HG03196 (cell line): ENCODE data around the gene RNF220.

Source experiments
- ATAC-seq: cut with Tn5 transposase; IDR thresholded peaks from one replicate; pipeline ENCODE4 v1.9.1; 2021; ENCODE audit not compliant: unreplicated experiment

RNF220 gene

DNA sequence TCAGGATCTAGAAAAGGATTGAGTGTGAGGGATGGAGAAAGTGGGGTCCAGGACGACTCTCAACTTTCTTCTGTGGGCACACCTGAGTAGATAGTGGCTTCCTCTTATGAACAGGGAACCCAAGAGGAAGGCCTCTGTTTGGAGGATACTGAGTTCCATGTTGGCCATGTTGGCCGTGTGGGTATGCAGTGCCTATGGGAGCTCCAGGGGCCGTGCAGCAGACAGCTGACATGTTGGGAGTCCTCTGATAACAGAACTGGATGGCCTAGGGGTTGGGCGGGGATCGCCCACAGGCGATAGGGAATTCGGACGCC is 226.2 kb downstream of the RNF220 start:
- no peak for ATAC-seq

DNA sequence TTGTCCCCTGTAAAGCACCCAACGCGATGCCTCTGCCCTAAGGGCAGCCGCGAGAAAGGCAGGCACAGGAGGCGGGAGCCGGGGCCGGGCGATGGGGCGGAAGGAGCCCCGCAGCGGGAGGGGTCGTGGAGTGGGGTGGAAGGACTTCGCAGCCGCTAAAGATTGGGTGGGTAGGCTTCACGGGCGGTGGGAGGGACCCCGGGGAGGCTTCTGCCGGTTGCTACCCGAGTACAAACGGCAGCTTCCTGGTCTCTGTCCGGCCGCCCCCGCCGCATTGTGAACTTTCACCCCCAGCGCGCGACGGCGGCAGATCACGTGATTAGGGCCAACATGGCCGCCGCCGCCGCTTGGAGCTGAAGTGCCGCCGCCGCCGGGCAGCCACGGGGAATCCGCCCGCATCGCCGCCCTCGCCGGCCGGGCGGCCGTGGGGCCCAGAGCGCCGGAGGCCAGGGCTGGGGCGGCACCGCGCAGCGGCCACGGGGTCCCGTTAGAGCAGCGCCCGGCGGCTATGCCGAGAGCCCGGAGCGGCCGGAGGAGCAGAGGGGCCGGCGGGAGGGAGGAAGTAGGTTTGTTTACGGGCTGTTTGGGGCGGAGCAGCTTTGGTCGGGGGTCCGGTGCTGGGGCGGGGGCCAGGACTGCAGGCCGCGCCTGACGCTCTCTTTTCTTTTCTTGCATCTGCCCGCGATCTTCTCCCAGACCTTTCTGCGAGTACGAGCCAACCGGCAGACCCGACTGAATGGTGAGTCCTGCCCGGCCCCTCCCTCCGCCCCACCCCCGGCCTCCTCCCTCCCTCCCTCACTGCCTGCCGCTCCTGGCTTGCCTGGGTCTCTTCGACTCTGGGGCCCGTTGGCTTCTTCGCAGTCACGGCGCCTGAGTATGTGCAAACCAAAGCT is 226.8 kb downstream of the RNF220 start:
- peak; percentile 71 for ATAC-seq

DNA sequence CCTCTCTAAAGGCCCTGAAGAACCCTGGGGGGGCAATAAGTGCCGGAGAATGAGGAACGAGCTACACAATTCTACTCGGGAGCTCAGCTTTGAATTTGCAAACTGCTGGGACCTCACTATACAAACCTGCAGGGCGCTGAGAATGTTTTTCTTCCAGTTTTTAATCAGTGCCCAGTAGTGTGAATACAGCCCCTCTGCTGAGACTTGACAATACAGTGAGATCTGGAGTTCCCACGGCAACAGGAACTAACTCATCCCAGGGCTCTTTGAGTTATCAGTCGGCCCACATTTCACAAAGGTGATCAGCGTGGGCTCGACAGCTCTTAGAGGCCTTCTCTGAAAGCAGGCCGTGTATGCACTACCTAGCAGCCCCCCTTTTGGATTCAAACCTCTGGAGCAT is 227.5 kb downstream of the RNF220 start:
- ATAC-seq = no peak

DNA sequence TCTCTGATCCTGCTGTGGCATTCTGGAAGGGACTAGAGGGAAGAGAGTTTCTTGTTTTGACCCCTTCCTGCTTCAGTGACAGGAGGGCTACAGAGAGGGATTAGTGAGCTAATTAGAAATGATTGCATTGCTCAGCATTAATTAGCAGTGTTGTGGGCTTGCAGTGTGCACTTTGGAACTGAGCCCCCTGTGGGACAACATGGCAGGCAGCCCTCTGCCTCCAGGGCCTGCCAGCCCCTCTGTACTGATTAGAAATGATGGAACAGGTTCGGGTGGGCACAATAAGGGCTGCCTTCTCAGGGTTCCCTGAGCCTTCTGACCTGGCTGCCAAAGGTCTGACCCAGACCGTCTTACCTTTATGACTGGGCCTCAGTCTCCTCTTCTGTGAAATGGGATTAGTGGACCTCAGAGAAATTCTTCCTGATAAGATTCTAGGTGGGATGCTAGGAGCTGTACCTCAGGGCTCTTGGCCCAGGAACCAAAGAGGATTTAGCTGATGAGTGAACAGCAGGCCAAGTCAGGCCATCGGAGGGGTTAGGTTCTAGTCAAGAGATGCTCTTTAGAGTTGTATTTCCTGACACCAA is 229.6 kb downstream of the RNF220 start:
- no peak for ATAC-seq

DNA sequence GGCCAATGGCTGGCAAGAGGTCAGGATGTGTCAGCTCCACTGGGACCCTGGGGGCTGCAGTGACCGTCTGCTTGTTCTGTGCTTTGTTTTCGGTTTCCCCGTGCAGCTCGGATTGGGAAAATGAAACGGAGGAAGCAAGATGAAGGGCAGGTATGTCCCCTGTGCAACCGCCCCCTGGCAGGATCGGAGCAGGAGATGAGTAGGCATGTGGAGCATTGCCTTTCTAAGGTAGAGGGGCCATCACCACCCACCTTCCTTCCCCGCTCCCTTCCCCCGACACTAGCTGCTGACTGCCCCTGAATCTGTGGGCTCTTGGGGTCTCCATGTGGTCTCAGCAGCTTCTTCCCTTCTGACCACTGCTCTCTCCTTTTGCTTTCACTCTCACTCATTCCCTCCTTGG is 230.4 kb downstream of the RNF220 start:
- ATAC-seq = no peak

DNA sequence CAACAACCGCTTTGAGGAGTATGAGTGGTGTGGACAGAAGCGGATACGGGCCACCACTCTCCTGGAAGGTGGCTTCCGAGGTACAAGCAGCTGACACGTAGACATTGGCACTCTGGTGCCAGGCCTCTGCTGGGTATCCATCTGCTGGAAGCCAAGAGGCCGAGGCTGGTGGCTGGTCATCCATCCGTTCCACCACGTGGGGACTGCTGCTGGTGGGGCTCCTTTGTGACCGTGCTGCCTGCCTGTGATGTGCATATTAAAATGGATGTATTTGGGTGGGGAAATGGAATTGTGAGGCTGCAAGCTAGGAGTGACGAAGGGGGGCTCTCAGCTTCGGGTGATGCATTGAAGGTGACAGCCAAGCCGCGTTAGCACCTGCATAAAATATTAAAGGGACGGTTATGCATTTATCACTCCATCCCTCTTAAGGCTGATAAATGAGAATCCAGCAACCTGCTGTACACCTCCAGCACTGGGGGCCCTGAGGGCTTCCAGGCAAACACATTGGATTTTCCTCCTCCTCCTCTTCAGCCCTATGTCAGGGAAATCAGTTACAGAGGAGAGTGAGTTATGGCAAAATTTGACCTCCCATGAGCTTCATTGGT is 231.1 kb downstream of the RNF220 start:
- ATAC-seq = no peak

DNA sequence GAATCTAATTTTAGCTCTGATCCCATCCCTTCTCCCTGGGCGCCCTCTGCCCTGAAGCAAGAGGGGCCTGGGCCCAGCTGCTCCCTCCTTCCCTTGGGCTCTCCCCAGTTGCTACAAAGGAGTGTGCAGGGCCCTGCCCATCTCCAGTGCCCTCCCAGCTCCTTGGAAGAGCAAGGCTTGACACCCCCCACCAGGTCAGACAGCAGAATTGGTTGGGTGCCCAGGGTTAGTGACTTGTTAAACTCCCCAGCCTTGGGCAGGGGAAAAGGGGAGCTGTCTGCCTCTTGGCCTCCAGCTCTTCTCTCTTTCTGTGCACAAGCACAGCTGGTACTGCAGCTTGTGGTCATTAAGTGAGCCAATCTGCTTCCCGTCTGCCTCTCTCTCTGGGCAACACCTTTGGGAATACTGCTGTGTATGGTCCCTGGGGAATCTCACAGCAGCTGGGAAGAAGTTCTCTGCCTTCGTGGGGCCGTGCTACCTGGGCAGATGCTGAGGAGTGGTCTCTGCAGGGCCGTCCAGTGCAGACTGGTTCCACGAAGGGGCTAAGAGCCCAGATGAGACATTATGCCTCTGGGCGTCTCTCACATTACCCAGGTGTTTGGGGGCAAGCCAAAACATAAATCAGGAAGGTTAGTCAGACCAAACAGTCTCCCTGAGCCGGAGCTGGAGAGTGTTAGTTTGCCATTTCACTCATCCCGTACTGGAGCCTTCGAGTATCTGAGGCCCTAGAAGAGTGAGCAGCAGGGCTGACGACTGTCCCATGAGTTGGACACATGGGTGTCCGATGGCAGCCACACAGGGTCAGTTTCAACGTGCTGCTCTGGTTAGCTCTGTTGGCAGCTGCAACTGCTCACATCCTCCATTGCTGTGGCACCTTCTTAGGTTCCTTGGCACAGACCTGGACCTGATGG is 231.9 kb downstream of the RNF220 start:
- ATAC-seq = no peak

DNA sequence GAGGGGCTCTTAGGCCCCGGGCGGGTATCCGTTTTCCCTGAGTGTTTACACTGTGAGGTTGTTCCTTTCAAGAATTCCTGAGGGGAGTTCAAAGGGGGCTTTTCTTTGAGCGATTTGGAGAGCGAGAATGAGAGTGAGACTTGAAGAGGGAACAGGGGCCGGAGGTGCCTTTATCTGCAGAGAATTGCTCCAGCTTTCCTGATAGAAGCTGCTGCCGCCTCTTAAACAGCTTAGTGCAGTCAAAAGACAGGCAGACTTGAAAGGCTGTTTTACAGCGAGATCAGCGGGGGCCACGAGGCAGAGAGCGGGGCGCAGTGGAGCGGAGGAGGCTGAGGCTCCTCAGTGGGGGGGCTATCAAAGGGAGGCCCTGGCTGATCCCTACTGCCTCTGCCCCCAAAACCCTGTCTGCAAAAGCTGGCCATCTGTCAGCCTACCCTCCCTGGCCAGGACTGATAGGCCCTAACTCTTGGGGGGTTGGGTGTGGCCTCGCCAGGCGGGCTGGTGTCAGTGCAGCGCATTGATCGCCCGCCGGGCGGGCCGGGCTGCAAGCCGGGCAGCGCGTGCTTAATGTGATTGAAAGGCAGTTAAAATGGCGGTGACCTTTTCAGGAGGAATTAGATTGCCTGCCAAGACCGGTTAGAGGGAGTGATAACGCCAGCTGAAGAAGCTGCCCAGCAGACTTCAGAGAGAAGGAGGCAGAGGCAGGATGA is 232.8 kb downstream of the RNF220 start:
- ATAC-seq = no peak

DNA sequence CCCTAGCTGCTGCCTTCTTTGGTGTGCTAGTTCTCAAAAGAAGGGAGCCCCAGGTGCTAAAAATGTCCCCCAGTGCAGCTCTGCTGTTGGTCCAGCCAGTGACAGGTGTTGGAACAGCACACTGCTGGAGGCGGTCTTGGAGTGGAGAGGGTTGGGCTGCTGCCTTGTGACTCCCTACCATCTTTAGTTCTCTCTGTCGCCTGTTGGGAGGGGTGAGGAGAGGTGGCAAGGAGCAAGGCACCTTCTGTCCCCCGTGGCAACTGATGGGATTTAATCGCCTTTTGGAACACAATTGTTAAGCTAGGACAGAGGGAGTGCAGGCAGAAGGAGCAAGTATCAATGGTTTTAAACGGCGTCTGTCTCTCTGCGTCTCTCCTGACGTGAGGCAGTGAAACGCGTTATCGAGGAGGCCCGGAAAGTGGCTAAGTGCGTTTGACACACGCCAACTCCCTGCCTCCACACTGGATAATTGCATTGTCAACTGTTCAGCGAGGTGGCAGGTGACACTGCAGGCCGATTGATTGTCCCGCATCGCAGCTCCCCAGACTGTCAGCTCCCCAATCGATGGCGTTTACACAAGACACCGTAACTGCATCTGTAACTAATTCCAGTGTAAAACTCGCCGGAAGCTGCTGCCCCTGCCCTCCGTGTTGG is 235.3 kb downstream of the RNF220 start:
- no peak for ATAC-seq

DNA sequence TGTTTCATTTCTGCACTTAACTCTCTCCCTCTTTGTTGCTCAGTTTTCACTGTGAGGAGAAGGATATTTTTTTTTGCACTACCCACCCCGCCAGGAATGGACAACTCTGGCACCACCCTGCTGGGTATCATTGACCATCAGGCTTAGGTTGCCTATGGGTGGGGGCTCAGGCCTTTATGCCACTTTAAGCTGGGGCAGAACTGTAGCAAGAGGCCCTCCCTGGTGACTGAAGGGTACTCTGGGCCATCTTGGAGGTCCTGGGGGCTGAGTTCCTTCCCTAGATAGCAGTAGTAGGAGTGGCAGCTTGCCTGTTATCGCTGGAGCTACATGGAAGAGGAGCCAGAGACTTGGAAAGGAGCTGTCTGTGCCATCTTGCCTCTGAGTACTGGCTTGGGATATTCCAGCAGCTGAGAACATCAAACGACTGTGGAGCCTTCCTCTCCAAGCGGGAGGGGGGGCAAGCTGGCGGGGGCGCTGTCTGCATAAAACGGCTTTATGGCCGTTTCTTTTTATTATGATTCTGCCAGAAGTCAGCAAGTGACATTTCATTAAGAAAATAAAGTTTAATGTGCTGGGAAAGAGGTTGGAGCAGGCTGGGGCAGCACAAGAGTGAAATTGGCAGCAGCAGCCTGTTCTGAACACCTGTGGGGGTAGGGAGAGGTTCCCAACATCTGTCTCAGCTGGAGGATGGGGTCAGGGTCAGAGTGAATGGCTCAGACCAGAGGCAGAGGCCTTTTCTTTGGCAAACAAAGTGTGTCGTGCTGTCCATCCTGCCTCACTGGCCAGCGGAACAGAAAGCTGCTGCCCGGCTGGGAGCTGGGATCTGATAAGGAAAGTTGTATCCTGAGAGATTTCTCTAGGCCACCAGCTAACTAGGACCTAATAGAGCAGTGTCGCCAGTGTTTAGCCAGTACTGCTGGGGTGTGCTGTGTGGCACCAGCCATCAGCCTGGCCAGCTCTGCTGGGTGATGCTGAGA is 236.4 kb downstream of the RNF220 start:
- no peak for ATAC-seq

DNA sequence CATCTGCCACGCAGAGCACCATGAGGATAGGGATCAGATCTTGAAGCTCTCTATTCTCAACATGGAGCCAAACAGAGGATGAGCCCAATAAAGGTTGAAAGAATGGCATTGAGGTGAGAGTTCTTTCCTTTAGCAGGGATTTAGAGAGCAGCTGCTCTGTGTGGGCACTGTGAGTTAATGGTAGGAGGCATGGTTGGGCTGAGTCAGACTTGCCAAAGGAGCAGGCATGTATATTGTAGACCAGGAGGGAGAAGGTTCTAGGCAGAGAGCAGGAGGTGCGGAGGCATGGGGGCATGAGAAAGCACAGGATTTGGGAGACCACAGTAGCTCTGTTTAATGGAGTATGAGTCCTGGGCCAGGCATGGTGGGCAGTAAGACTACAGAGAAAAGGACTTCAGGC is 237.2 kb downstream of the RNF220 start:
- no peak for ATAC-seq

DNA sequence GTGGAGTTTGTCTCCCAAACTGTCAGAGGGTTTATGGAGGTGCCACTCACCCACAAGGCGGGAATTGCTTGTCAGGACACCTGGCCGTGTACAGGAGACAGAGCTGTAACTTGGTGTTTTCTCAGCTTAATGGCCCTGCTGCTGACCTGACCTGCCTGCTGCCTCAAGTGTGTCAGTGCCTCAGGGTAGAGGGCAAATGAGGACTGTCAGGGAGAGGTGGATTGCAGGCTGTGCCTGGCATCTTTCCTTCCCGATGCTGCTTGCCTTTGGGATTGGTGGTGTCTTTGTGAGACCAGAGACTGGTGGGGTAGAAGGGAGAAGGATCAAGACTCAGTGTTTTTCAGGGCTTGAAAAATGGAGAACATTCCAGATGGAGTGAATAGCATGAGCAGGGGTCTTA is 237.9 kb downstream of the RNF220 start:
- ATAC-seq = no peak

DNA sequence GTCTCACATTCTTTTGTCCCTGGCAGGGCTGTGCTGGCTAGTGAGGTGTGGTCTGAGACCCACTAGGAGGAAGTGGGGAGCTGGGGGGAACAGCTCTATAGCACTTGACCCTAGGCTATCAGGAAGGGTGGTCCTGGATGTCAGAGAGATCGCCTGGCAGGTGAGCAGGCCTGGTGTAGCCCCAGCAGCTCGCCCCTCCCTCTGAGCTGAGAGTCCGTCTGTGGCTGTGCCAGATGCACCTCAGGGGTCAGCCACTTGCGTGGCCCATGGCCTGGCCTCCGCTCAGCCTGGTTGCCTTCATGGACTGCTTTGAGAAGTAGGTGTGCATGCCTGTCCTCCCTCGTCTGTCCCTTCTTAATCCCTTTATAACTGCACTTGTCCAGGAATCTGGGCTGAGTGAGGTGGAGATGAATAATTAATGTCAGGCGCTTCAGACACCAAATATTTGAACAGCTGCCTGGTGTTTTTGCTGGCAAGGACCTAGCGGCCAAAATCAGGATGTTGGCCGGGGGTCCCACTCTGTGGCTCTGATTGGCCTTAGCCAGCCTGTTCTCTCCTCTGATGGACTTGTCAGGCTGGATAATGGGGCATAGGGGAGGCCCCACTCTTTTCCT is 238.8 kb downstream of the RNF220 start:
- no peak for ATAC-seq

DNA sequence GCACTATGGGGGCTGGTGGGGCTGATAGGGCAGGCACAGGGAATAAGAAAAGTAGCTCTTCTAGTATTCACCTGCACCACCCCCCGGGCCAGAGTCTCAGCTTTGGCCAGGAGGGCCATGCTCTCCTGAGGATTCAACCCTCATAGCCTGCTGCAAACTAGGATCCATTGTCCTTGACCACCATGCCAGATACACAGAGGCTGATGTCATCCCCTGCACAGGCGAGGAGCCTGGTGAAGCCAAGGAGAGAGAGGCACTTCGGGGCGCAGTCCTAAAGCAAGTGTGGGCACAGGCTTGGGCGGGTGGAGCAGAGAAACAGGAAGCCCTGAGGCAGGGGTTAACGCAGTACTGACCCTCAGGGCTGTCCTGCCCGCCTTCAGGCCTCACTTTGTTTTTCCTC is 239.8 kb downstream of the RNF220 start:
- ATAC-seq = no peak

DNA sequence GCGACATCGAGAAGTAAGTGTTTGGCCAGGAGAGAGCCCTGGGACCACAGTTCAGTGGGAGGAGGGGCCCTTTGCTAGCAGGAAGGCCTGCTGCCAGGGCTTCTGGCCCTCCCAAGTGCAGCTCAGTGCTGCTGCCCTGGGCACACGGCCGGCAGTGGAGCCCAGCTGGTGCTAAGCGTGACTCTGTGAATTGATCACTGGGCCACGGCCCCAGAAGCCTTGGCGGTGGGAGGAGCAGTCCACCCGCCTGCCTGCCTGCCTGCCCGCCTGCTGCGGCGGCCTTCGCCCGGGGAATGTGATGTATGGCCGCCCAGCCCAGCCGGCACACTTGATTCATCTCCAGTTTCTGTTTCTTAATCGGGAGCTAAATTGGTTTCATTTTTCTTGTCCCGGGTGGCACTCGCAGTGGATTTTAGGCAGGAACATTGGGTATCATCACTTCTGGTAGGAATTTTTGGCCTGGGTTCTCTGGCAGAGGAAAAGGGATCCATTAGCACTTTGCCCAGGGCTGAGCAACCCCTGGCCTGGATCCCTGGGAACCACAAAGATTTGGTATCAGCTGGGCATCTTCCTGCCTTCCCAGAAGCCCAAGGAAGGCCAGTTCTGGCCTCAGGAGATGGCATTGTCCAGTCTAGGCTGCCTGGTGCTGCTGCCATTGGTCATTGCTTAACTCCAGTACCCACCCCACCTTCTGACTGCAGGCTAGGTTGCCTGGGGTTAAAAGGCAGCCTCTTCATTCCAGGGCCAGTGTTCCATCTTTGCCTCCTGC is 240.6 kb downstream of the RNF220 start:
- ATAC-seq = no peak

DNA sequence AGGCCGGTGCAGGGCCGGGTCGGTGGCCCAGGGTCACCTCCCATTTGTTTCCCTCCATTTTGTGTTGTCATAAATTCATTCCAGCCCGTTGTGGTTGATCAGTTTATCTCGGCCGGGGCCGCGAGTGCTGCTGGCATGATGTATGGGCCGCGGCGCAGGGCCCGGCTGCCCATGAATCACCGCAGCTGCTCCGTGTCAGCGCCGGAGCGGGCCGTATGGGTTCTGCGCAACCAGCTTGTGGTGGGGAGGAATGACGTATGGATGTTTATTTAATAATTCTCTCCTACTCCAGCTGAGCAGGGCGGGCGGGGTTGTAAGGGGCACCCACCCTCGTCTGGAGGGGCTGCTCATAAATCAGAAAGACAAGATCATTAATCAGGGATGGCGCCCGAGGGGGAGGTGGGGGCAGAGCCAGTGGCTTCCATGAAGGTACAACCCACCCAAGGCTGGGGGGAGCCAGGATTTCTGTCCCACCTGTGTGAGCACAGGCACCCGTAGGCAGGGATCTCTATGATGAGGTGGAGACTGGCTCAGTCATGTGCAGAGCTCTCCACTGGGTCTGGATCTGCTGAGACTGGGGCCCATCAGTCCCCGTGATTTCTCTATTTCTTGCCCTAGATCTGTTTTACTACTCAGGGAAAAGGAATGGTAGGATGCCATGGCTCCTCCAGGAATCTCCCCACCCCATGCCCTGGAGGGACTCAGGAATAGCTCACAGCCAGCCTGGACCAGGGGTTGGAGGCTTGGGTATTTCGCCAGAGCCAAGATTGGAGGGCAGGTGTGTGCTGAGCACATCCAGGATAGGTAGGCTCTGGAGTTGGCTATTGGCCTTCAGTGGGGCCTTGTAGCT is 241.4 kb downstream of the RNF220 start:
- ATAC-seq = no peak

DNA sequence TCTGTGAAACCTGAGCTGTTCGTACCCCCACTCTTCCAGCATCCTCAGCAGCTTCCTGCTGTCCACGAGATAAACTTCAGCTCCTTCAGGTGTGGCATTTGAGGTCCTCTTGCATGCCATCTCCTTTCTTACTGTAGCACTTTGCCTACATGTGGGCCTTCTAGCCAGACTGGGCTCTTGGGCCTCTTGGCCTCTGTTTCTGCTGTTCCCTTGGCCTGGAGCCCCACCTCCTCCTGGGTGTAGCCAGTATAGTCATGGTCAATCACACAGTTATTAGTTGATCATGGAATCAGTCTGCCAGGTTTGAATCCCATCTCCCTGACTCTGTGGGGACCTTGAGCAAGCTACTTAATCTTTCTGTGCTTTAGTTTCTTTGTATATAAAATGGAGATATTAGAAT is 242.8 kb downstream of the RNF220 start:
- no peak for ATAC-seq
